HEK293 (cell line): ENCODE data around the gene UQCC3.

Source experiments
- CTCF ChIA-PET: fragments of 350-600 bp; formaldehyde crosslinking; extraction: SDS; loops from one replicate; lab custom pipeline; 2021; ENCODE audit warnings: antibody characterized with exemption; lab: Yijun Ruan, JAX
- POLR2A ChIA-PET: fragments of 300-600 bp; formaldehyde crosslinking; extraction: SDS; loops from one replicate; lab custom pipeline; 2020; ENCODE audit warnings: antibody characterized with exemption, inconsistent platforms; lab: Yijun Ruan, JAX
- H3K27ac ChIP-seq: fragments of 200-500 bp; sonication (Bioruptor generic); 2 replicates; pipeline ENCODE4 v1.5.1; 2014; ENCODE audit warnings: low read depth, low read length, control low read depth, inconsistent platforms; ENCODE audit errors: extremely low read depth
- H3K36me3 ChIP-seq, 2 experiments: fragments of 200-500 bp in 1 of 2; sonication (Bioruptor generic) in 1 of 2; 1 replicate in 1 of 2; 2 replicates in 1 of 2; pipeline ENCODE4 v1.5.1; 2014 to 2017; ENCODE audit warnings: inconsistent platforms in 2 of 2, low read length in 2 of 2; ENCODE audit not compliant: control insufficient read depth in 2 of 2, insufficient read depth in 1 of 2
- H3K4me1 ChIP-seq: fragments of 200-500 bp; sonication (Bioruptor generic); 2 replicates; pipeline ENCODE4 v1.5.1; 2014; ENCODE audit warnings: mild to moderate bottlenecking, low read length, inconsistent platforms; ENCODE audit not compliant: control insufficient read depth, insufficient read depth
- H3K4me3 ChIP-seq: 2 replicates; pipeline ENCODE4 v1.5.1; 2011; ENCODE audit warnings: low read depth, mild to moderate bottlenecking, control low read depth, low read length, moderate library complexity
- H3K9me3 ChIP-seq: fragments of 200-500 bp; sonication (Bioruptor generic); 2 replicates; pipeline ENCODE4 v1.5.1; 2014; ENCODE audit warnings: low read depth, low read length, inconsistent platforms; ENCODE audit not compliant: control insufficient read depth, insufficient read depth
- BCL11B ChIP-seq: fragments of 450-650 bp; formaldehyde crosslinking; IDR thresholded peaks from 2 replicates; pipeline ENCODE4 v1.5.1; 2016; ENCODE audit warnings: low read depth, missing biosample characterization, missing genetic modification characterization
- BCL6B ChIP-seq: fragments of 450-650 bp; formaldehyde crosslinking; IDR thresholded peaks from 2 replicates; pipeline ENCODE4 v1.5.1; 2017; ENCODE audit warnings: missing biosample characterization, missing genetic modification characterization
- ELK4 ChIP-seq: IDR thresholded peaks from 2 replicates; pipeline ENCODE4 v1.6.1; 2011; ENCODE audit warnings: mild to moderate bottlenecking, low read depth, low read length, borderline replicate concordance
- HIC1 ChIP-seq: fragments of 450-650 bp; formaldehyde crosslinking; IDR thresholded peaks from 2 replicates; pipeline ENCODE4 v1.5.1; 2016; ENCODE audit warnings: missing biosample characterization, missing genetic modification characterization
- MYNN ChIP-seq: fragments of 450-650 bp; formaldehyde crosslinking; IDR thresholded peaks from 2 replicates; pipeline ENCODE4 v1.5.1; 2016; ENCODE audit warnings: missing biosample characterization, missing genetic modification characterization, borderline replicate concordance
- OSR2 ChIP-seq: fragments of 450-650 bp; formaldehyde crosslinking; IDR thresholded peaks from 2 replicates; pipeline ENCODE4 v1.5.1; 2016; ENCODE audit warnings: missing biosample characterization, missing genetic modification characterization
- SP3 ChIP-seq: fragments of 450-650 bp; formaldehyde crosslinking; IDR thresholded peaks from 2 replicates; pipeline ENCODE4 v1.5.1; 2016; ENCODE audit warnings: missing biosample characterization, missing genetic modification characterization
- WT1 ChIP-seq: fragments of 450-650 bp; formaldehyde crosslinking; IDR thresholded peaks from 2 replicates; pipeline ENCODE4 v1.5.1; 2016; ENCODE audit warnings: missing biosample characterization, missing genetic modification characterization
- ZBTB17 ChIP-seq: fragments of 450-650 bp; formaldehyde crosslinking; IDR thresholded peaks from 2 replicates; pipeline ENCODE4 v1.5.1; 2016; ENCODE audit warnings: missing biosample characterization, missing genetic modification characterization
- ZBTB7A ChIP-seq: fragments of 450-650 bp; formaldehyde crosslinking; IDR thresholded peaks from 2 replicates; pipeline ENCODE4 v1.5.1; 2016; ENCODE audit warnings: low read depth, missing biosample characterization, missing genetic modification characterization
- ZFP37 ChIP-seq: fragments of 450-650 bp; formaldehyde crosslinking; IDR thresholded peaks from 2 replicates; pipeline ENCODE4 v1.5.1; 2016; ENCODE audit warnings: missing biosample characterization, missing genetic modification characterization
- ZNF175 ChIP-seq: fragments of 450-650 bp; formaldehyde crosslinking; IDR thresholded peaks from 2 replicates; pipeline ENCODE4 v1.5.1; 2016; ENCODE audit warnings: missing biosample characterization, missing genetic modification characterization
- ZNF202 ChIP-seq: fragments of 450-650 bp; formaldehyde crosslinking; IDR thresholded peaks from 2 replicates; pipeline ENCODE4 v1.5.1; 2016; ENCODE audit warnings: missing biosample characterization, missing genetic modification characterization, borderline replicate concordance
- ZNF24 ChIP-seq: fragments of 450-650 bp; formaldehyde crosslinking; IDR thresholded peaks from 2 replicates; pipeline ENCODE4 v1.5.1; 2016; ENCODE audit warnings: missing biosample characterization, missing genetic modification characterization
- ZNF324 ChIP-seq: fragments of 450-650 bp; formaldehyde crosslinking; IDR thresholded peaks from 2 replicates; pipeline ENCODE4 v1.5.1; 2016; ENCODE audit warnings: missing biosample characterization, missing genetic modification characterization
- ZNF350 ChIP-seq: fragments of 450-650 bp; formaldehyde crosslinking; IDR thresholded peaks from 2 replicates; pipeline ENCODE4 v1.5.0; 2017; ENCODE audit warnings: missing biosample characterization, mild to moderate bottlenecking, missing genetic modification characterization
- ZNF423 ChIP-seq: fragments of 450-650 bp; formaldehyde crosslinking; IDR thresholded peaks from 2 replicates; pipeline ENCODE4 v1.5.1; 2016; ENCODE audit warnings: missing biosample characterization, missing genetic modification characterization
- ZNF677 ChIP-seq: fragments of 450-650 bp; IDR thresholded peaks from 2 replicates; pipeline ENCODE4 v1.5.0; 2018; ENCODE audit warnings: missing biosample characterization, mild to moderate bottlenecking, missing genetic modification characterization, moderate library complexity
- ZNF776 ChIP-seq: fragments of 450-650 bp; formaldehyde crosslinking; IDR thresholded peaks from 2 replicates; pipeline ENCODE4 v1.5.0; 2017; ENCODE audit warnings: missing biosample characterization, missing genetic modification characterization, borderline replicate concordance
- ZNF777 ChIP-seq: fragments of 450-650 bp; formaldehyde crosslinking; IDR thresholded peaks from 2 replicates; pipeline ENCODE4 v1.5.1; 2017; ENCODE audit warnings: missing biosample characterization, missing genetic modification characterization, borderline replicate concordance
- ZSCAN5A ChIP-seq: fragments of 450-650 bp; formaldehyde crosslinking; IDR thresholded peaks from 2 replicates; pipeline ENCODE4 v1.5.1; 2016; ENCODE audit warnings: missing biosample characterization, missing genetic modification characterization

Gene UQCC3

GRCh38 chr11:62712861-62713260, 41.4 kb downstream of the UQCC3 start (continued):
- TF ChIP-seq ZBTB7A (tag by site-specific recombination) (no peak), ZNF175 (no peak)
- TF ChIP-seq, all 188 proteins: peak for 3

- H3K4me3 ChIP-seq, result no peak overlapping the region
- ChIA-PET CTCF (no interaction called here), POLR2A (interaction anchor here (0.6 to 1.0 kb wide), 5 partner anchors 11 to 168 kb away, joined by 3 read pairs; partner anchors contain the start of genes C11orf98, CSKMT and ZBTB3)
- no peaks in the 10 kb centered on the region for H3K9me3 ChIP-seq
- H3K36me3 ChIP-seq, result peaks cover 15 to 97% of the 10 kb centered on the region in 2 experiments
- H3K27ac ChIP-seq, result no peak overlapping the region
- no peak for TF ChIP-seq BCL6B (tag by site-specific recombination)
- H3K4me1 ChIP-seq, result no peaks in the 10 kb centered on the region
Observed at GRCh38 chr11:62713343-62713742, 41.9 kb downstream of the UQCC3 start.

GRCh38 chr11:62715150-62716130, 44.0 kb downstream of the UQCC3 start:
- H3K9me3 ChIP-seq, result no peaks in the 10 kb centered on the region
- no peak overlapping the region for H3K4me3 ChIP-seq
- H3K4me1 ChIP-seq, result no peaks in the 10 kb centered on the region
- no peak overlapping the region for H3K27ac ChIP-seq
- TF ChIP-seq SP3 (tag by site-specific recombination), result no peak
- no peak for TF ChIP-seq HIC1 (tag by site-specific recombination)
- no peak for TF ChIP-seq ZNF776 (tag by site-specific recombination)
- no peak for TF ChIP-seq OSR2 (tag by site-specific recombination)
- no peak for TF ChIP-seq ZNF324 (tag by site-specific recombination)
- no peak for TF ChIP-seq ZBTB17
- no peak for TF ChIP-seq ZNF423
- no peak for TF ChIP-seq MYNN (tag by site-specific recombination)
- TF ChIP-seq ZFP37 (tag by site-specific recombination), result no peak
- TF ChIP-seq WT1, result no peak
- no peak for TF ChIP-seq ZNF202 (tag by site-specific recombination)
- no peak for TF ChIP-seq ZNF24 (tag by site-specific recombination)
- TF ChIP-seq ZNF677 (tag by site-specific recombination), result no peak
- no peak for TF ChIP-seq ZSCAN5A (tag by site-specific recombination)
- no peak for TF ChIP-seq ZNF777 (tag by site-specific recombination)
- TF ChIP-seq ELK4, result no peak
- no peak for TF ChIP-seq BCL11B
- TF ChIP-seq ZNF350 (tag by site-specific recombination), result no peak
- CTCF ChIA-PET, result interaction anchor here (0.6 to 1.0 kb wide), 2 partner anchors 11 to 36 kb away, joined by 3 to 4 read pairs; no protein-coding TSS in a partner anchor
- H3K36me3 ChIP-seq, result peaks cover 35 to 96% of the 10 kb centered on the region in 2 experiments
- POLR2A ChIA-PET, result interaction anchor here (0.6 to 3.5 kb wide), 4 partner anchors 9 to 116 kb away, joined by 3 to 13 read pairs (median 8); partner anchors contain the start of genes BSCL2, HNRNPUL2, STX5 and ZBTB3
